GM19324 (cell line): ENCODE measurements around the gene SIK2.

Source experiments
- ATAC-seq: cut with Tn5 transposase; IDR thresholded peaks from one replicate; pipeline ENCODE4 v1.9.1; 2021; ENCODE audit warnings: mild to moderate bottlenecking, moderate library complexity; ENCODE audit not compliant: unreplicated experiment, low FRiP score

The SIK2 gene

DNA sequence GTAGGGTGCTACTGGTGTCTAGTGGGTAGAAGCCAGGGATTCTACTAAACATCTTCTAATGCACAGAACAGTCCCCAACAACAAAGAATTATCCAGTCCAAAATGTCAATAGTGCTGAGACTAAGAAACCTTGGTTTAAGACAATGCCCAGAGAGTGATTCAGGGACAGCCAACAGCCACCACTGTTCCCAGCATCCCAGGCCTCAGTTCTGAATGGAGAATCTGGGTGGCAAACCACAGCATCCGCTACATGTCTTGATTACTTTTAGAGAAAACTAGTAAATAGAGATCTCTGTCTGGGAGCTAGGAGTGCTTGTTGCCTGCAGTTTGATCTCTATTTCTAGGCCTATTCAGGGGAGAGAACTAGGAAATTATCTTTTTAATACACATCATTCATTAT, 20.9 kb upstream of the SIK2 start:
- no peak for ATAC-seq

DNA sequence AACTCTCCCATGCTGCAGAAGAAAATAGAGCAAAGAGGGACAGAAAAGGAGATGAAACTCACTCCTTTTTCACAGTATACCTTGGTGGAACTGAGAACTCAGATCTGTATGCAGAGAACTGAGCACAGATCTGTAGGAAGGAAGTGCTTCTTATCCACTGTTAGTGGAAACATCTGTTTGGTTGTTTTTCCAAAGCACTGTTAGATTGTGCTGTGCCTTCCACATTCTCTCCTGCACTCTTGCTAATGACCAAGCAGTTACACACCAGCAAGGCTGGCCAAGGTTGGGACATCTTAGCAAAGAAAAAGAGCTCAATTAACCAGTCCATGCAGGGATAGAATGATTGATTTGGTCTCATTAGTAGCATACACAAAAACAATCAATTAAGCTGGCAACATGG, 20.1 kb upstream of the SIK2 start:
- ATAC-seq, result no peak

DNA sequence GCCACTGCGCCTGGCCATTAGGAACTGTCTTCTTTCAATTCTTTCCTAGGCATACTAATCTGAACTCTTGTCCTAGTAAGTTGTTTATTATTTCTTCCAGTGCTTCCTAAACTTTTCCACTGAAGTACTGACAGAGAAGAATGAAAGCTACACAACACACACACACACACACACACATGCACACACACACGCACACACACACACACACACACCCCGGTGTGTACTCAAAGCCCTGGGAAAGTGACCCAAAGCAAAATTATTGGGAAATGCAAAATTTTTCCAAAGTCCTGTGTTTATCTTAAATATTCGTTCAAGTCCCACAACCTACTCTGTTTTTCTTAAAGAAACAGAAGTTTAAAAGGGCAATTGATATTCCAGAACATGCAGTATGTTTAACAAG, 19.4 kb upstream of the SIK2 start:
- no peak for ATAC-seq

DNA sequence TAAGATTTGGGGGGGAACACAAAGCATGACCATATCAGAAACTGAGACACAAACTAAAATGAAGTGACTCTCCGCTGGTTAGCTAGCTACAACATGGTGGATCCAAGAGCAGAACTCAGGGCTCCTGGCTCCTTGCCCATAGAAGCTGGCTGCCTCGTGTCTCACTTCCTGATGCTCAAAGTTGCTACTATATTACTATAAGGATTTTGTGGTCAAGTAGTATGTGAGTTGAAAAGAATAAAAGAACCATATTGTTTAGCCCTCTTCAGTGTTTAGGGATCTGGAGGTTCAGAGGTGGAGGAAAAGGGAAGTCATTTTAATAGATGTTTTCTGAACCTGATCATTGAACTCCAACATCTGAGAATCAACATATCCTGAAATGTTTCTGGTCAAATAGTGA, 16.9 kb upstream of the SIK2 start:
- no peak for ATAC-seq

DNA sequence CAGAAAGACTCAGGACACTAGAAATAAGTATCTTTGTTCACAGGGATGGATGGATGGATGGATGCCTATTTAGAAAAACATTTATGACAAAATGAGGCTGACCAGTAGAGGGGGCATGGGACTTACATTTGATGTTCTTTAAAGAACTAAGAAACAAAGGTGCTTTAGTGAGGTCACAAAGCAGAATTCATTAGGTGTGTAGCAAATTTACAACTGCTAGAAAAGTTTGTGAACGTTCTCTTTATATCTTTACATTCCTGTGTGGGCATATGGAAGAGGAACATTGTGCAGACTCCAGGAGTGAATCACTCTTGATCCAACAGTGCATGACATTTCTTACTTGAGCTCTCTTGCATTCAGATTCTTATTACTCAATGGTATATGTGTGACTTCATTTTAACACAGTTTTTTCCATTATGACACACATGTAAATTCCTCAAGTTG, 15.8 kb upstream of the SIK2 start:
- no peak for ATAC-seq

DNA sequence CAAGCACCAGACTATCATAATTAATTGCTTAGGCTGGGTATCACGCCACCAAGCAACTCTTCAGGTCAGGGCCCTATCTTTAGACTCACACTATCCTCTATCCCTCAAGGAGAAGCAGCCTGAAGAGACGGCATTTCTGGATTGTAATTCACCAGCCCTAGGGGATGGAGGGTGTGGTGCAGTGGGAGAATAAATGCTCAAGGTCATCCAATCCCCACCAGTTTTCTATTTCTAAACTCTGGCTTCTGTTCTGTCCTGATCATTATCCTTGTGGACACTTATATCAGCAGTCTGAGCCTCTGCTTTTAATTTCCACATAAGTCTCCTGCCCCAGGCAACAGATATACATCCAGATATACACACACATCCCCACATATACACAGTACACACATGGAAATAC, 13.1 kb upstream of the SIK2 start:
- no peak for ATAC-seq

DNA sequence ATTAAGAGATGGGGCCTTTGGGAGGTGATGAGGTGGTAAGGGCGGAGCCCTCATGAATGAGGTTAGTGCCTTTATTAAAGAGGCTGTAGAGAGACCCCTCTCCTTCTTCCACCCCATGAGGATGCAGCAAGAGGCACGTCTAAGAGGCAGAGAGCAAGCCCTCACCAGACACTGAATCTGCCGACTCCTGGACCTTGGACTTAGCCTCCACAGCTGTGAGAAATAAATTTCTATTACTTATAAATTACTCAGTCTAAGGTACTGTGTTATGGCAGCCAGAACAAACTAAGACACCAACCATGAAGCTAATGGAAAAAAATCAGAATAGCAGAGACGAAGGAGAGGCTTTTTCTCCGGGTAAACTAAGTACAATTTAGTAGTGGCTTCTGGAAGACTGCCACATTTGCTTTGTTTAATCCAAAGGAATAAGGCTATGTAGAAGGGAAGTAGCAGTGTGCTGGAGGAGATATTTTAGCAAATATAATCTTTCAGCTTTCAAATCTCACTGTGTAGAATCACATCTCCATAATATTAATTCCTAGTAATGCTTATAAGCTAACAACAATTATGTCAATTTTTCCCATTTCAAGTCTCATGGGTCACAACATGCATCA, 12.3 kb upstream of the SIK2 start:
- no peak for ATAC-seq

DNA sequence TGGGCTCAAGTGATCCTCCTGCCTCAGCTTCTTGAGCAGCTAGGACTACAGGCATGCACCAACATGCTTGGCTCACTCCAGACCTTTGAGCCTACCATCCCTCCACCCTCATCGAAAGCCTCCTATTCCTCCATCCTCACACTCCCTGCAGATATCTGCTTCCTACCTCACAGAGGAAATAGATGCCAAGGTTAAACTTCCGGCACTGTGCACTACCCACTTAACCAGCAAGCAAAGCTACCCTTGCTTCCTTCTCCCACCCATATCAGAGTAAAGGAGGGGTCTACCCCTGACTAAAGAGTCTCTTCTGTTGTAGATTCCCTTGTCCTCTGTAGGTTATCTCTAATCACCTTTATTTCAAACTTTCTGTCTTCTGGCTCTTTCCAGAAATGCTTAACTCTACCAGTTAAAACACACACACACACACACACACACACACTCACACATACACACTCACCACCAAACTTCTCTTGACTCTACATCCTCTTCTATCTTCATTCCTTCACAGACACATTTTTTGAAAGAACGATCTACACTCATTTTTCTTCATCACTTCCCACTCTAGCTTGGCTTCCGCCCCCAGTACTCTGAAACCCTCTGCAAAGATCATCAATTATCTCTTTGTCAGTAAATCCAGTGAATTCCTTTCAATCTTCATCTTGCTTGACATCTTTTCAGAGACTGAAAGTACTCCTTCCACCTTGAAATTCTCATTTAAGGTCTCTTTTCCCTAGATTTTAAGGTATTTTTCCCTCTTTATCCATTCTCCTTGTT, 10.9 kb upstream of the SIK2 start:
- no peak for ATAC-seq

DNA sequence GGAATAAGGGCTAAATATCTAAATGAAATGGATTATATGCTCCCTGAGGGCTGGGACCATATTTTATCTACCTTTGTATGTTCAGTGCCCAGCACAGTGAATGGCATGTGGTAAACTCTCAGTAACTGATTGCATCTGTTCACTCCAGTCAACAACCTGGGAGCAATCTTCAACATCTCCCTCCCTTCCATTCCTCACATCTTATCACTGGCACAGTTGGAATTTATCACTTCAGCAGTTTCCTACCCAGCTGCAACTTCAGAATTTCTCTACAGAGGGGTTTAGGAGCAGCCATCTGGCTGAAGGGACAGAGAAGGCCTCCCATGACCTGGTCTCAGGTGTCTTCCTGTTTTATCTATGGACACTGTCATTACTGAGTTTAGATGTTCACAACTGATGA, 9.8 kb upstream of the SIK2 start:
- ATAC-seq, result no peak

DNA sequence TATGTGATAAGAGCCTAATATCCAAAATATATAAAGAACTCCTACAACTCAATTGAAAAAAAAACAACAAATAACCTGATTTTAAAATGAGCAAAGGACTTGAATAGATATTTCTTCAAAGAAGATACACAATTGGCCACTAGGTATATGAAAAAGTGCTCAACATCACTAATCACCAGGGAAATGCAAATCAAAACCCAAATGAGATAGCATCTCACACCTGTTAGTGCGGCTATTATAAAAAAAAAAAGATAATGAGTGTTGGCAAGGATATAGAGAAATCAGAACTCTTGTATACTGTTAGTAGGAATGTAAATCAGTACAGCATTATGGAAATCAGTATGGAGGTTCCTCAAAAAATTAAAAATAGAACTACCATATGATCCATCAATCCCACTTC, 5.9 kb upstream of the SIK2 start:
- no peak for ATAC-seq

DNA sequence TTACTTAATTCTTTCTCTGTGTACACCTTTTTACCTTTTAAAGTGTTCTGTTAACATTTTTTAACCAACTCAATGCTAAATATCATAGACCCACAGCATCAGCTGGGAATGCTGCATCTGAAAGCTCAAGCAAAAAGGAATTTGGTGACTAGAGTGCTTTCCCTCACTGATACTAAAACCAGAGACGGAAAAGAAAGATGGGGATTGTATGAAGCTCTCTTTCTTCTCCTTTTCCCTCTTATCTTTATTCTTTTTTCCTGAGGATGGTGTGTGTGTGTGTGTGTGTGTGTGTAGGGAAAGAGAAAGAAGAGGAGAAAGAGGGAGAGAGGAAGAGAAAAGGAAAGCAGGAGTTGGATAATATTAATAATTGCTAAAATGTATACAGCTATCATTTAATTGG, 4.1 kb upstream of the SIK2 start:
- no peak for ATAC-seq

DNA sequence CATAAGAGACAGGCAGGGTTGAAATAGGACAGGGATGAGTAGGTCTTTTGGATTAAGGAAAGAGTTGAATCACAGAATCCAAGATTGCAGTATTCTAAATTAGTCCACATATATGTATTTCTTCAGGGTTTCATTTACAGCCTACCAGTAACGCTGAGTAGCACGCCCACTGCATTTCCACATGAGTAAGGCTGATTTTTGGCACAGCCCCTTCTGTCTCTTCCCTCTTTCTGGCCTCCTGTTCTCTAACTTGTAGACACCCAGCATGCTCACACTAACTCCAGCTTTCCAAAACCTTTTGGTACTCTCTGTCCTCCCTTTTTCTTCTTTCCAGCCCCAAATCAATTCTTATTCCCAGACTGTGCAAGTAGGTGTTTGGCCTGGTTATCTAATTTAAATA, 3.7 kb upstream of the SIK2 start:
- ATAC-seq, result no peak

DNA sequence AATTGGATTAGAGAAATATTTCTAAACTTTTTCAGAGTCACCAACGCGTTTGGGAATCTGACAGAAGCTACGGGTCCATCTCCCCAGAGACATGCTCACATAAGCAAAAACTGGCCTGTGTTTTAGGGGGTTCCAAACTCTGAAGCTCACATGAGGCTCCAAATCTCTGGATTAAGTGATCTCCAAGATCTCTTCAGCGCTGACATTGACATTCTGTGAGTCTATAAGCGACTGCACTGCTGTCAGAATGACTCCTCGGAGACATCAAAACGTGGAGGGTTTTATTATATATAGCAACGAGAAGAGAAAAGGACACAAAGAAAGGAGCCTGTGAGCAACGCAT, 642 bp upstream of the SIK2 start:
- ATAC-seq, result no peak

DNA sequence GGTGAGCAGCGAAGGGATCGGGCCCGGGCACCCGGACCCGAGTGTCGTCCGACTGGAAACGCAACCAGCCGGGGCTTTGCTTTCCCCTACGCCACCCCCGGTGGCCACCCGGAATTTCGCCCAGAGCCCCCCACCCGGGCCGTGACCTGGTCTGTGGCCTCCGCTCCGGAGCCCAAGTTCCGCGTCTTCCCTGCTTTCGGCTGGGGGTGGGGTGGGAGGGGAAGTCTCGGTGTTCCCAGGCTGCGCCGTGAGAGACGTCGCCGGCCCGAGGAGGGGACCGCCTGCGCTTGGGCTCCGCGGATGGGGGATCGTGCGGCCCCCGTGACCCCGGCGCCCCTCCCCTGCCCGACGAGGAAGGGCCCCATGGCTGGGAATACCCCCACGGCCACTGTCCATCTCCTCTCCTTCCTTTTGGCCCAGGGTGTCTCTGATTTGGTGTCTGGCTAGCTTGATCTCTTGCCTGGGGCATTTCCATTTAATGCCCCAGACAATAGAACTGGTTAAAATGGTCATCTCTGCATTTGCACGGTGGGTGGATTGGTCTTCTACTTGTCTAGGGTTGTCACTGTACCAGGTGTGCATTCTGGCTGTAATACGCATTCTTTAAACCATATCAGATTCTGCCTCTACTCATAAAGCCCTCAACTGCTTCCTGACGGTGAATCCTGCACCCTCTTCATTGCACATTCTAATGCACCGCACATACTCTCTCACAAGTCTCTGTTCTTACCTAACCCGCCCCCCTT, 789 bp downstream of the SIK2 start:
- ATAC-seq, result no peak

DNA sequence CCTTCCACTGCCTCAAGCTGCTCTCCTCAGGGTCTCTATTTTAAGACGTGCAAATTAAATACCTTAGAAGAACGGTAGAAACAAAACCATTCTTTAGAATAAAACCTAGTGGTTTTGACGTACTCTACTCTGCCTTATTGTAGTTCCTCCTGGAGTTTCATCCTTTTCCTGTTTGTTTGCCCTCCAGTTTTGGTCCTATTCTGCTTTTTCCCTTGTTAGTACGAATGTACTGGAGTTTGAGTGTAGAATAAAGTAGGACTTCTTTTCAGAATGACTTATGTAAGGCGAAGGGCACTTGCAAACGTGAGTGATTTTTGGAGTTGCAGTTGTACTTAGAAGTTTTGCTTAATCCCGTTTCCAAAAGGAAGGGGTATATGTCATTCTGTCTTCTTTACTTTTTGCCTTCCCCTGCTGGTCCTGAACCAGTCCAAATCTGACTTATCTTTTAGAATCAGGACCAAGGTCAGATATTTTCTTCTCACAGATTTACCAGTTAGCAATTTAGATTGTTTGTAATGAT, 1.4 kb downstream of the SIK2 start:
- ATAC-seq, result no peak

DNA sequence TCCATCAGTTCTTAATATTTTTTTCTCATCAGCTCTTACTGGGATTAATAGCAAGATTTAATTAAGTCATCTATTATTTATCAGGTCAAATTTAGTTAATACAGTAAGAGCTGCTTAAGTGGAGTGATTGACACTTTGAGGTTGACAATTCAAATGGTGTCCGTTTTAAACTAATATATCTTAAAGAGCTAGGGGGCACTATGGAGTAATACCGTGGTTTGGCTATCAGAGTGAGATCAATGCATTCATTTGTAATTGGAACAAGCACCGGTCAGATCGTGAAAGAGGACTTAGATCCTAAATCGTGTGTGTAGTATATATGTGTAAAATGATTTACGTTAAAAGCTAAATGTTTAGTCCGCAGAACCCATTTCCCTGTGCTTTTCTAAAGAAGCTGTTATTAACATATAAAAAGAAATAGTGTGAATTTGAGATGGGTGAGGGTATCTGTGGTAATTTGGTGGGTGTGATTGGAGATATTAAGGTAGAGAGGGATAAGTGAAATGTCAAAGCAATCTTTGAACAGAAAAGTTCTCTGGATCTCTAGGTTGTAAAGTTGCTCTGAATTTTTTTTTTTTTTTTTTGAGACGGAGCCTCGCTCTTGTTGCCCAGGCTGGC, 2.3 kb downstream of the SIK2 start:
- ATAC-seq, result no peak

DNA sequence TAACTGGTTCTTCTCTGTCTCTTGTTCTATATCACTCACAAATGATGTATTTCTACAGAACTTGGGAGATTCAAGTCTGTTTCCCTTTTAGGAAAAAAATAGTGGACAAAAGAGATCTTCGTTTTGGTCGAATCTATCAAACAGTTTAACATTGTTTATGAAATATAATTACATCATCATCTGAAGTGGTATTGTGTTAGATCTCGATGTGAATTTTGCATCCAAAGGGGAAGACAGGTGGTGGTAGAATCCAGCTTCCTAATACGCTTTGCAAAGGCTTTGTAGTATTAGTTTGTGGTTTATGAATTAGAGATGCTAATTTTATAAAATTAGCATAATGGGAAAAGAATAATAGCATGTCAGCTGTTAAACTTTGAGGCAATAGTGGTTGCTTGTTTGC, 3.4 kb downstream of the SIK2 start:
- ATAC-seq, result no peak

DNA sequence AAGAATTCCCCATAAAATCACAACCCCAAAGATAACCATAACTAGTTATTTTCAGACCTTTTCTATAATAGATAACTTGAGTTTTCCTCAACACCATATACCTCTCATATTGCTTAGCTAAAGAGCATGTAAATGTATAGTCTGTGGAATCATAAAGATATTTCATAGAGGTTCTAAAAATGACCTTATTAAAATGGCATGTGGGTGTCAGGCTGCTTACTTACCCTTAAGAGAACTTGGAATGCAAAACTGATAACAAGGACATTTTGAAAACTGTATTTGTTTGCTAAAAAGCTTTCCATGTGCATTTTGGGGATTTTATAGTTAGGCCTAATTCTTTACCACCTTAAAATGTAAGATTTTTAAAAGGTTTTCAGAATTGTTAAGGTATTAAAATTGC, 4.7 kb downstream of the SIK2 start:
- ATAC-seq, result no peak

DNA sequence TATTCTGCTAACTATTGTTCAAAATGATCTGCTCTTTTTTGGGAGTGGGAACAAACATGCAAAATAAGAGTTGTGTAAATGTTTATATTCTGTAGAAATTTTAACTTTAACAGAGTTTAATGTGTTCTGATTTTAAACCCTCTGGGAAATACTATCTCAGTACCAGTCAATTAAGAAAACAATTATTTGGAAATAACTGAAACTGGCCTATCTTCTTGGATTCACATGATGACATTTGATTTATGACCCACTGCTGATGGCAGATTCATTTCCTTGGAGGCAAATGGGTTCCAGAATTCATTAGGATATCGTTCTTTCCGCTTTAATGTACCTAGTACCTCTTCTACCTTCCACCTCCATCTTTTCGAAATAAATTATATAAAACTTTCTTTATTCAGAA, 5.5 kb downstream of the SIK2 start:
- ATAC-seq, result no peak

DNA sequence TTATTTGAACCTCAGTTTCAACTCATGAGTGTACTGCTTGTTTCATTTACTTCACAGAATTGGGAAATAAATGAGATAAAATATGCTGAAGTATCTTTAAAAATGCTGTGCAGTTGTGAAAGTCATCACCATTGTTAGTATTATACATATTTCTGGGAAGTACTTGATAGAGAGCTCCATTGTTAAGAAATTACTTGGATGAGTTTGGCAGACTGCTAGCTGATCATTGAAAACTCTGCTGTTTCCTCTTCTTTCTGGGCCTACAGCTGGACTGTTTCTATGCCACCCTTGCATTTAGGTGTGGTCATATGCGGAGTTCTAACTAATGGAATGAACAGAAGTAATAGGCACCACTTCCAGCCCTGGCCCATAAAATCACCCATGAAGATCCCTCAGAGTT, 10.0 kb downstream of the SIK2 start:
- no peak for ATAC-seq

DNA sequence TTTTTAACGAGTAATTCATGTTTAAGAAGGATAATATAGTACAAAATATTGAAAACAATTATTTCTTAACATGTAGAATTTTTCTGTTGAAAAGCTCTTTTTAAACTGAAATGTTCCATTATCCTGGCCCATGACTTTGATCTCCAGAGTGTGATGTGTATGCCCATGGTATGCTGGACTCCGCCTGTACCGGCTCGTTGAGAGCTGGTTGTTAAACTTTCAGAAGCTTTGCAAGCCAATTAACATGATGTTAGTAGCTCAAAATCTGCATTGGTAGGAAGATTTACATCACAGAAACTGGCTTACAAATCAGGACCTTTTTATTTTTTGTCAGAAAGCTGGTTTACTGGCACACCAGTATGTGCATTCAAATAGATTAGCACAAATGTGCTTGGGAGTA, 15.0 kb downstream of the SIK2 start:
- no peak for ATAC-seq
